NT2/D1 (cell line): ENCODE data around the gene TEX101.

ENCODE experiments used
- YY1 ChIP-seq: IDR thresholded peaks from 2 replicates; pipeline ENCODE4 v1.6.1; 2011; ENCODE audit not compliant: insufficient read length, insufficient read depth
- ZNF274 ChIP-seq: IDR thresholded peaks from 2 replicates; pipeline ENCODE4 v1.6.1; 2011; ENCODE audit warnings: mild to moderate bottlenecking, low read depth, low read length

DNA sequence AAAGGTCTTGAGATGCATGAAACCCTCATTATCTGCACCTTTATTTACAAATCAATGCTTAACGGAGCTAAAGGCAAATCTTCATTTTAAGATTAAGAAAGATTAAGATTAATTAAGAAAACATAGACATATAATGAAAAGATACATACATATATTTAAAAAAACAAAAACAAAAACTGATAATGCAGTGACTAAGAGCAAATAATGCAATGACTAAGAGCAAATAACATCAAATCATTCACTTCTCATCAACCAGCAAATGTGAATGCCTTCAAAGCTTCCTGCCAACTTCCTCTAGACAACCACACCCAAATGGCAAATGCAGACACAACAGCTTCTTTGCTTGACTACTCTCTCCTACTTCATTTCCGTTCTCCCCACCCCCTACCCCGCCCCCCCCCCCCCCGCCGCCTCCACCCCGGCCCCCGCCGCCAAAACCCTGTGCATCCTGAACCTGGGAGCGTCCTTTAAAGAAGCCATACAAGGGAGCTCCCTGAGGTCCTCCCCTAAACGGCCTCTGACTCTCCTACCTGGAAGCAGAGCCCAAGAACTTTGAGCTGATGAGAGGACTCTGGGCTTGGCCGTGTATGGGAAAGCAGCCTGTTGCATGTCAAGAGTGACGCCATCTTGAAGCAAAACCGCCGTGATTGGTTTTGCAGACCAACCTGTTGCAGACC is 24.5 kb downstream of the TEX101 start:
- no peak for TF ChIP-seq ZNF274
- no peak for TF ChIP-seq YY1
